ENCODE results near the gene PSD. TPM values are rescaled to one million over a fixed set of nuclear protein-coding genes. Genes with fewer than 3 reads are reported as not detected.

Gene PSD
- total and polyA plus RNA-seq, 2 donors (not counting 3 experiments of a cell fraction or from before 2014, with no cell fraction given), result 0.10 to 0.40 TPM

- intact Hi-C loops (cut with micrococcal nuclease), result no loop called here
Observed at GRCh38 chr10:102458656-102459055, 40.1 kb upstream of the PSD start.

More at GRCh38 chr10:102458656-102459055, 40.1 kb upstream of the PSD start:
- no peaks in the 10 kb centered on the region for H4K20me1 ChIP-seq (replicated peaks; ENCODE audit: control insufficient read depth, extremely low read depth, insufficient read depth, low read length)
- peaks cover 0 to 4% of the 10 kb centered on the region in 2 experiments for H3K27me3 ChIP-seq (ENCODE audit: control insufficient read depth in 2 of 2, insufficient read depth in 2 of 2, low read length in 2 of 2)
- dilution Hi-C loops (cut with MboI; ENCODE audit: extremely low pct_ligation_motif_present, low sequenced_read_pairs), result no loop called here
- H3K79me2 ChIP-seq (ENCODE audit: control insufficient read depth, insufficient read depth, low read length), result no peaks in the 10 kb centered on the region
- H3K4me3 ChIP-seq (replicated peaks in 1 of 3; ENCODE audit: insufficient read depth in 1 of 3, low read depth in 1 of 3, low read length in 3 of 3), result no peak overlapping the region
- no peak overlapping the region for H3K9ac ChIP-seq (replicated peaks; ENCODE audit: extremely low read depth, insufficient read depth, low read length)
- H2AFZ ChIP-seq (ENCODE audit: low read depth, low read length), result no peak overlapping the region
- DNase-seq (ENCODE audit: low read depth, low spot score) (no peak), FAIRE-seq (no peak)
- H3K36me3 ChIP-seq (ENCODE audit: control insufficient read depth in 2 of 2, extremely low read depth in 1 of 2, insufficient read depth in 2 of 2, low read length in 2 of 2), result no peaks in the 10 kb centered on the region
- ChIA-PET POLR2A (no interaction called here), CTCF (no interaction called here)
- H3K4me2 ChIP-seq (ENCODE audit: insufficient read depth, low read length), result no peak overlapping the region
- no peaks in the 10 kb centered on the region for H3K9me3 ChIP-seq (replicated peaks; ENCODE audit: control insufficient read depth, insufficient read depth, low read length)
- no peak for TF ChIP-seq CTCF (IDR thresholded peaks at IDR 0.05; ENCODE audit: extremely low read depth in 1 of 2, insufficient read depth in 1 of 2, low read depth in 1 of 2, low read length in 2 of 2)
- no peak for TF ChIP-seq POLR2A (IDR thresholded peaks at IDR 0.05; ENCODE audit: low read depth, low read length)
- no peak for TF ChIP-seq FOS (IDR thresholded peaks at IDR 0.05; ENCODE audit: borderline replicate concordance, insufficient read depth, low read length)
- TF ChIP-seq JUN (IDR thresholded peaks at IDR 0.05; ENCODE audit: borderline replicate concordance, insufficient read depth, insufficient read length, low read depth), result no peak
- H3K27ac ChIP-seq (ENCODE audit: insufficient read depth, low read depth, low read length), result no peak overlapping the region
- no peaks in the 10 kb centered on the region for H3K9me1 ChIP-seq (replicated peaks; ENCODE audit: control insufficient read depth, extremely low read depth, insufficient read depth, low read length)
- peaks cover 7% of the 10 kb centered on the region for H3K4me1 ChIP-seq (ENCODE audit: control insufficient read depth, extremely low read depth, insufficient read depth, low read length)
- no TSS peak for BruUV-seq (replicated peaks)
